ENCODE measurements around the gene SSRP1. TPM values are rescaled to one million over a fixed set of nuclear protein-coding genes. Genes with fewer than 3 reads are reported as not detected.

Gene SSRP1
- total and polyA plus RNA-seq, 12 donors = 25.3 to 106 (median 56.9) TPM

DNA sequence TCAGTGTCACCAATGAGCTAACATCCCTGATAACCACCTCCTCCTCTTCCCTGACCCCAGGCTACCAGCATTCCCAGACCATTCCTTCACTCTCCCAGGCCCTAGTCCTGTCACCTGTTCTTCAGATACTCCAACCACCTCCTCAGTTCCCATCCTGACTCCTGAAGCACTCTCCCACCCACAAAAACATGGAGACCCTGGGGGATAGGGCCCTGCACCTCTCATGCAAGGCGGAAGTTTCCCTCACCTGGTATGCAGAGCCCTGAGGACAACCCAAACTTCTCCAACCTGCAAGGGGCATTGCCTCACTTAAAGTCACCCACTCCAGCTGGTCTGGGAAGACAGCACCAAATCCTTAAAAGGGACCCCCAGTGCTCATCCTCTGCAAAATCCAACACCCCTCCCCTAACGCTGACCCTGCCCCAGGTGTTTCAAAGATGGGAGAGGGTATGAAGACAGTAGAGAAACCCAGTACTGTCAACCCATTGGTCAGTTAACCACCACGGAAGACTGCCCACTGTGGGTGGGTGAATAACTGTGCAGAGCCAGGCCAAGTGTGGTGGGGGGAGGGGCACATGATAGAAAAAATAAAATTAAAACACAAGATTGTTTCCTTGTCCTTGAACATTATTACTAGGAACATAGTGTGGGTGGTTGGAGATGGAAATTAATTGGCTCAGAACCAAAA lies 12.4 kb downstream of the SSRP1 start:
- intact Hi-C loops (cut with DNase I) = no loop called here
- peak in 1 of 7 donors; percentile 52 for DNase-seq
- peaks cover 0 to 41% of the 10 kb centered on the region in 2 donors for H3K36me3 ChIP-seq (replicated peaks in 1 of 2)

DNA sequence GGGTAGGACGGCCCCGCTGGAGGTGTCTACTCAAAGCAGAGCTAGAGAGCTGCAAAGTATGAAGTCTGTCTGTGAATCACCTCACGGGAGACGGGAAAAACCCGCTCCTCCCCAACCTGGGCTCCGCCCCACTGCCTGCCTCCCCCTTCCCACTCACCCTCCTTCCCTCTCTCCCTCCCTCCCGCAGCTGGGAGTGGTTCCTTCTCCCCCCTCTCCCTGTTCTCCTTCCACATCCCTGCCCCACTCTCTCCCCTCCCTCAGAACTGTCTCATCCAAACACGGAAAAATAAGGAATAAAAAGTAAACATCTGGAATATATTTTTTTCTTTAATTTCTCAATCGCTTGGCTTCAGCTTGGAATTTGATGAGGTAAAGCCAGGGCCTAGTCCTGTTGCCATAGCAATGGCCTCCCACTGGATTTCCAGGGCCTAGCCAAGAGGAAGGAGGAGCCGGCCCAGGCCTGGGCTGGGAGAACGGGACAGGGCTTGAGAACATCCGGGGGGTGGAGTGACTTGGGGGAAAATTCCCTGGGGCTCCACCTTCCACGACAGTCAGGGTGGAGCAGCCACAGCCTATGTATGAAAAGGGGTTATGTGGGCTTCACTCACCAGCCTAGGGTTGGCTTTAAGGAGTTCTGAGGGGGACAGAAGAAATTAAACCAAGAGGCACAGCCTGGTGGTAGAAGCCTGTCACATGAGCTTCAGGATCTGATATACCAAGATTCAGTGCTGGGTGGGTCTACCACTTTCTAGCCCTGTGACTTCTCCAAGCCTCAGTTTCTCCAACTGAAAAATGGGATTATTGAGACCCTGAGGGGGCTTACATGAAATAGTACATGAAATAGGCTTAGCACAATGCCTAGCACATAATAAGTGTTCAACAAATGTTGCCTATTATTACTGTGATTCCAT lies 13.2 kb downstream of the SSRP1 start:
- no peaks in the 10 kb centered on the region for H3K9me3 ChIP-seq (replicated peaks in 1 of 3)
- peaks cover 0 to 39% of the 10 kb centered on the region in 2 donors for H3K36me3 ChIP-seq (replicated peaks in 1 of 2)
- H3K27ac ChIP-seq = peak overlapping the region; percentile 69 to 100 (median 98)
- peaks cover 57 to 73% of the 10 kb centered on the region in 2 donors for H3K4me1 ChIP-seq (replicated peaks in 1 of 2)
- TF ChIP-seq POLR2A (IDR thresholded peaks at IDR 0.05) = peak; percentile 11 to 59
- peak in 1 of 6 experiments; percentile 20 for TF ChIP-seq CTCF (IDR thresholded peaks at IDR 0.05)
- DNase-seq = peak; percentile 91 to 98 (median 97)
- no peaks in the 10 kb centered on the region for H3K27me3 ChIP-seq
- intact Hi-C loops (cut with DNase I) = no loop called here
- H3K4me3 ChIP-seq = peak overlapping the region in 2 of 4 donors; percentile 37 to 92
- 13 to 17% (median 13%) methylated on average over 13 of the region's 13 CpGs for WGBS, 4 donors

More for the DNA sequence above, 12.4 kb downstream of the SSRP1 start:
- no peak for TF ChIP-seq CTCF (IDR thresholded peaks at IDR 0.05)
- no peak for TF ChIP-seq POLR2A (IDR thresholded peaks at IDR 0.05)
- Histone ChIP-seq H3K27ac (peak overlapping the region; percentile 75 to 100 (median 98)), H3K9me3 (replicated peaks in 1 of 3) (no peaks in the 10 kb centered on the region), H3K4me3 (peak overlapping the region in 3 of 4 donors; percentile 50 to 92 (median 79)), H3K27me3 (no peaks in the 10 kb centered on the region), H3K4me1 (replicated peaks in 1 of 2) (peaks cover 49 to 65% of the 10 kb centered on the region in 2 donors)
- WGBS, 4 donors = 54 to 61% (median 58%) methylated on average over 3 of the region's 3 CpGs

GRCh38 chr11:57321388-57322255 lies 14.1 kb downstream of the SSRP1 start:
- 22 to 33% (median 30%) methylated on average over 6 of the region's 6 CpGs for WGBS, 4 donors
- intact Hi-C loops (cut with DNase I) = no loop called here
- peak in 2 of 7 donors; percentile 47 to 62 for DNase-seq
- peak overlapping the region in 2 of 4 donors; percentile 37 to 54 for H3K4me3 ChIP-seq
- TF ChIP-seq POLR2A (IDR thresholded peaks at IDR 0.05) (no peak), CTCF (IDR thresholded peaks at IDR 0.05) (no peak)
- H3K27me3 ChIP-seq = no peaks in the 10 kb centered on the region
- H3K27ac ChIP-seq = peak overlapping the region; percentile 69 to 100 (median 98)
- H3K9me3 ChIP-seq (replicated peaks in 1 of 3) = no peaks in the 10 kb centered on the region
- peaks cover 0 to 39% of the 10 kb centered on the region in 2 donors for H3K36me3 ChIP-seq (replicated peaks in 1 of 2)
- H3K4me1 ChIP-seq (replicated peaks in 1 of 2) = peaks cover 62 to 81% of the 10 kb centered on the region in 2 donors

Measured in adrenal gland (tissue), 12 donors.